OCI-LY7 (cell line): ENCODE data around the gene RBM47. TPM values are rescaled to one million over a fixed set of nuclear protein-coding genes. Genes with fewer than 3 reads are reported as not detected.
A peak's percentile ranks its signal among the peaks of the same experiment; 100 is the strongest.

Source experiments
- BruUV-seq: library from RNA; stranded (reverse); fragments of 400-500 nt; replicated peaks from 2 replicates; lab custom pipeline; 2021; lab: Mats Ljungman, UMichigan
- CTCF ChIA-PET: fragments of 300-600 bp; sonication (Branson Sonifier 250); formaldehyde crosslinking; loops from one replicate; lab custom pipeline; 2022; ENCODE audit warnings: antibody characterized with exemption; ENCODE audit not compliant: unreplicated experiment; lab: Charles Lee
- POLR2A ChIA-PET: fragments of 300-600 bp; sonication (Branson Sonifier 250); formaldehyde crosslinking; loops from one replicate; lab custom pipeline; 2022; ENCODE audit warnings: antibody characterized with exemption; lab: Charles Lee
- DNase-seq: peaks from one replicate; pipeline ENCODE4 v3.0.0-alpha.2; 2015; ENCODE audit warnings: low spot score
- H2AFZ ChIP-seq: fragments of 200-600 bp; sonication (generic), shearing (Covaris generic); 2 replicates; pipeline ENCODE4 v1.6.1; 2014; ENCODE audit warnings: mild to moderate bottlenecking, antibody characterized with exemption, low read length, moderate library complexity
- H3K27ac ChIP-seq: fragments of 200-600 bp; sonication (generic); 2 replicates; pipeline ENCODE4 v1.5.1; 2014; ENCODE audit warnings: mixed run types, low read depth, mild to moderate bottlenecking, moderate library complexity, low read length, inconsistent platforms; ENCODE audit not compliant: poor library complexity, severe bottlenecking
- H3K36me3 ChIP-seq: fragments of 200-600 bp; sonication (generic); 2 replicates; pipeline ENCODE4 v1.6.1; 2014; ENCODE audit warnings: mild to moderate bottlenecking, antibody characterized with exemption, low read length, moderate library complexity, mixed read lengths; ENCODE audit not compliant: insufficient read depth
- H3K4me1 ChIP-seq: fragments of 200-600 bp; sonication (generic); 2 replicates; pipeline ENCODE4 v1.5.1; 2014; ENCODE audit warnings: mild to moderate bottlenecking, low read length; ENCODE audit not compliant: insufficient read depth, poor library complexity, severe bottlenecking
- H3K4me2 ChIP-seq: fragments of 200-600 bp; sonication (generic); 2 replicates; pipeline ENCODE4 v1.6.1; 2014; ENCODE audit warnings: mild to moderate bottlenecking, low read length
- H3K4me3 ChIP-seq: fragments of 200-600 bp; sonication (generic); 2 replicates; pipeline ENCODE4 v1.5.1; 2014; ENCODE audit warnings: mild to moderate bottlenecking, low read depth, low read length; ENCODE audit not compliant: poor library complexity, severe bottlenecking
- H3K79me2 ChIP-seq: fragments of 200-600 bp; sonication (generic); 2 replicates; pipeline ENCODE4 v1.6.1; 2016; ENCODE audit warnings: low read depth, mild to moderate bottlenecking, low read length, moderate library complexity, mixed read lengths; ENCODE audit not compliant: insufficient read depth
- H3K9me2 ChIP-seq: fragments of 200-600 bp; sonication (generic); 2 replicates; pipeline ENCODE4 v1.6.1; 2016; ENCODE audit warnings: mild to moderate bottlenecking, low read length, mixed read lengths; ENCODE audit not compliant: insufficient read depth
- H3K9me3 ChIP-seq: fragments of 200-600 bp; sonication (generic); 2 replicates; pipeline ENCODE4 v1.6.1; 2014; ENCODE audit warnings: mild to moderate bottlenecking, mixed run types, low read length, mixed read lengths
- H4K20me1 ChIP-seq: fragments of 200-600 bp; sonication (generic); 2 replicates; pipeline ENCODE4 v1.6.1; 2014; ENCODE audit warnings: mild to moderate bottlenecking, antibody characterized with exemption, low read length, moderate library complexity, mixed read lengths; ENCODE audit not compliant: insufficient read depth
- CTCF ChIP-seq: fragments of 200-600 bp; sonication (generic); conservative IDR thresholded peaks from 2 replicates; pipeline ENCODE4 v1.5.1; 2014; ENCODE audit warnings: mild to moderate bottlenecking, antibody characterized with exemption, low read length, moderate library complexity, mixed read lengths
- EZH2phosphoT487 ChIP-seq: fragments of 200-600 bp; sonication (generic); IDR thresholded peaks from 2 replicates; pipeline ENCODE4 v1.6.1; 2018; ENCODE audit warnings: low read depth, borderline replicate concordance, mild to moderate bottlenecking, mixed run types, antibody characterized with exemption, low read length, moderate library complexity, mixed read lengths
- intact Hi-C: fragments of 100-400 bp; cut with micrococcal nuclease; formaldehyde crosslinking; loops from one replicate; pipeline ENCODE4 v1.10.0; 2022; ENCODE audit not compliant: unreplicated experiment
- total RNA-seq, 2 experiments: library from RNA; depleted of rRNA in 1 of 2; stranded (reverse); fragments of >200 nt in 1 of 2; shearing (Covaris generic) in 1 of 2; gene quantifications; 2 replicates each; pipeline ENCODE4 v1.2.3, GENCODE V29; 2014 to 2022

RBM47 gene
- total RNA-seq, 2 experiments from 2014 or later = 5.3 to 14.2 TPM

DNA sequence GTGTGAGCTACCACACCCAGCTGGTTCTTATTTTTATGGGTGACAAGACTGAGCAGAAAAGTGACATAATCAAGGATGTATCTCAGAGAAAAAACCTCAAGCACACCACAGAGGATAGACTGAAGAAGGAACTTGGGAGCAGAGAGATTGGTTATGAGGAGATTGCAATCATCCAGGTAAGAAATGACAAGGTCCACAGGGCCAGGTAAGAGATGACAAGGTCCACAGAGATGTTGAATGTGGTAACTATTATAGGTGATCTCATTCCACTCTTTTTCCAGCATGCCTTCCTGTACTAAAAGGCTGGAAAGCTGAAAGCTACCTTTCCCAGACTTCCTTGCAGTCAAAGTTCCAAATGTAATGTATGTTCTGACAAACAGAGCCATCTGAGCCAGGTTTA is 15.9 kb upstream of the RBM47 start:
- POLR2A ChIA-PET = interaction anchor here (0.5 to 1.0 kb wide), 5 partner anchors 9 to 355 kb away, joined by 3 to 4 read pairs (median 3); no protein-coding TSS in a partner anchor
- Histone ChIP-seq H3K36me3 (no peaks in the 10 kb centered on the region), H3K79me2 (no peaks in the 10 kb centered on the region), H3K9me3 (no peaks in the 10 kb centered on the region), H3K4me1 (no peaks in the 10 kb centered on the region), H3K27ac (no peak overlapping the region), H2AFZ (no peak overlapping the region), H3K9me2 (no peaks in the 10 kb centered on the region), H3K4me3 (no peak overlapping the region), H3K4me2 (no peak overlapping the region), H4K20me1 (no peaks in the 10 kb centered on the region)
- TF ChIP-seq CTCF (no peak), EZH2phosphoT487 (no peak)
- CTCF ChIA-PET = interaction anchor here (0.9 kb wide), 1 partner anchor 14 kb away, joined by 3 read pairs; no protein-coding TSS in a partner anchor
- DNase-seq = no peak
- intact Hi-C loops = no loop called here
- no TSS peak for BruUV-seq

GRCh38 chr4:40632080-40632479 is 2.4 kb upstream of the RBM47 start:
- no peak overlapping the region for H2AFZ ChIP-seq
- ChIA-PET CTCF (no interaction called here), POLR2A (interaction anchor here (0.5 to 1.0 kb wide), 4 partner anchors 9 to 44 kb away, joined by 3 to 6 read pairs (median 4); no protein-coding TSS in a partner anchor)
- H3K4me1 ChIP-seq = peaks cover 28% of the 10 kb centered on the region
- no TSS peak for BruUV-seq
- H3K27ac ChIP-seq = no peak overlapping the region
- no peaks in the 10 kb centered on the region for H3K79me2 ChIP-seq
- no peak for DNase-seq
- no peaks in the 10 kb centered on the region for H4K20me1 ChIP-seq
- H3K4me3 ChIP-seq = no peak overlapping the region
- no peak overlapping the region for H3K4me2 ChIP-seq
- H3K9me2 ChIP-seq = no peaks in the 10 kb centered on the region
- TF ChIP-seq CTCF (no peak), EZH2phosphoT487 (no peak)
- H3K36me3 ChIP-seq = no peaks in the 10 kb centered on the region
- no peaks in the 10 kb centered on the region for H3K9me3 ChIP-seq
- intact Hi-C loops = no loop called here

- POLR2A ChIA-PET = interaction anchor here (0.6 to 1.3 kb wide), 3 partner anchors 21 to 559 kb away, joined by 3 to 4 read pairs (median 3); no protein-coding TSS in a partner anchor
- intact Hi-C loops = loop anchor here (1.0 kb wide), 1 partner anchor 26 kb away; no protein-coding TSS in a partner anchor
- H3K4me2 ChIP-seq = peak overlapping the region; percentile 71
These were observed 814 bp upstream of the RBM47 start for GRCh38 chr4:40630335-40631021.

More at GRCh38 chr4:40630335-40631021, 814 bp upstream of the RBM47 start:
- no peaks in the 10 kb centered on the region for H4K20me1 ChIP-seq
- no peaks in the 10 kb centered on the region for H3K36me3 ChIP-seq
- no peak for TF ChIP-seq EZH2phosphoT487
- TF ChIP-seq CTCF = no peak
- no peaks in the 10 kb centered on the region for H3K79me2 ChIP-seq
- no peak overlapping the region for H3K27ac ChIP-seq
- DNase-seq = peak; percentile 62
- no TSS peak for BruUV-seq
- CTCF ChIA-PET = interaction anchor here (1.1 kb wide), 1 partner anchor 15 kb away, joined by 3 read pairs; no protein-coding TSS in a partner anchor
- H3K9me2 ChIP-seq = no peaks in the 10 kb centered on the region
- H3K4me3 ChIP-seq = peak overlapping the region; percentile 58
- peaks cover 28% of the 10 kb centered on the region for H3K4me1 ChIP-seq
- H3K9me3 ChIP-seq = no peaks in the 10 kb centered on the region
- peak overlapping the region; percentile 69 for H2AFZ ChIP-seq
